Hepatocyte (in vitro differentiated cells): ENCODE results near the gene MCM6. TPM values are rescaled to one million over a fixed set of nuclear protein-coding genes. Genes with fewer than 3 reads are reported as not detected.

Experiments used
- DNase-seq: peaks from one replicate; pipeline ENCODE4 v3.0.0-alpha.2; 2016; ENCODE audit warnings: low spot score
- H2AFZ ChIP-seq: fragments of 200-600 bp; sonication (generic); 2 replicates; pipeline ENCODE4 v1.6.0; 2016; ENCODE audit warnings: antibody characterized with exemption, mild to moderate bottlenecking
- H3K27ac ChIP-seq: fragments of 200-600 bp; sonication (generic); 2 replicates; pipeline ENCODE4 v1.5.1; 2016; ENCODE audit warnings: mild to moderate bottlenecking
- H3K27me3 ChIP-seq: fragments of 200-600 bp; sonication (generic); 2 replicates; pipeline ENCODE4 v1.6.1; 2016
- H3K36me3 ChIP-seq: fragments of 200-600 bp; sonication (generic); replicated peaks from 2 replicates; pipeline ENCODE4 v1.5.1; 2016; ENCODE audit warnings: low read depth; ENCODE audit not compliant: insufficient read depth
- H3K4me1 ChIP-seq: fragments of 200-600 bp; sonication (generic); 2 replicates; pipeline ENCODE4 v1.5.1; 2016; ENCODE audit warnings: mild to moderate bottlenecking, moderate library complexity; ENCODE audit not compliant: insufficient read depth
- H3K4me2 ChIP-seq: fragments of 200-600 bp; sonication (generic); 2 replicates; pipeline ENCODE4 v1.6.0; 2016
- H3K4me3 ChIP-seq: fragments of 200-600 bp; sonication (generic); 2 replicates; pipeline ENCODE4 v1.5.1; 2016; ENCODE audit warnings: mild to moderate bottlenecking
- H3K79me2 ChIP-seq: fragments of 200-600 bp; sonication (generic); 2 replicates; pipeline ENCODE4 v1.6.0; 2017; ENCODE audit warnings: mild to moderate bottlenecking
- H3K9me2 ChIP-seq: fragments of 200-600 bp; sonication (generic); replicated peaks from 2 replicates; pipeline ENCODE4 v1.6.0; 2017; ENCODE audit warnings: mild to moderate bottlenecking; ENCODE audit not compliant: insufficient read depth
- H3K9me3 ChIP-seq: fragments of 200-600 bp; sonication (generic); 2 replicates; pipeline ENCODE4 v1.5.1; 2016; ENCODE audit warnings: low read depth, mild to moderate bottlenecking
- H4K20me1 ChIP-seq: fragments of 200-600 bp; sonication (generic); 2 replicates; pipeline ENCODE4 v1.6.0; 2016; ENCODE audit warnings: mild to moderate bottlenecking; ENCODE audit not compliant: insufficient read depth, poor library complexity, severe bottlenecking
- EZH2 ChIP-seq: fragments of 200-600 bp; sonication (generic); IDR thresholded peaks from 2 replicates; pipeline ENCODE4 v1.6.1; 2016; ENCODE audit warnings: antibody characterized with exemption, mild to moderate bottlenecking, borderline replicate concordance
- EZH2phosphoT487 ChIP-seq: fragments of 200-600 bp; sonication (generic); IDR thresholded peaks from one replicate; pipeline ENCODE4 v1.6.1; 2018; ENCODE audit warnings: antibody characterized with exemption, mild to moderate bottlenecking, low read depth, moderate library complexity; ENCODE audit not compliant: unreplicated experiment, severe bottlenecking
- WGBS: methylation state at CpG from one replicate; pipeline ENCODE4 v1.1.6; 2016; ENCODE audit warnings: low lambda C conversion rate; ENCODE audit errors: missing lambda C conversion rate; 5-methylcytosine and 5-hydroxymethylcytosine counted together
- polyA plus RNA-seq: library from polyadenylated mRNA; unstranded; fragments of >200 nt; fragmentation: Nextera tagmentation; extraction: Ambion mirVana; gene quantifications from 2 replicates; pipeline ENCODE4 v1.2.1, GENCODE V29; 2016
- total RNA-seq: library from RNA; depleted of rRNA; stranded (reverse); fragments of >200 nt; gene quantifications from 2 replicates; pipeline ENCODE4 v1.2.3, GENCODE V29; 2014
- TF ChIP-seq, protein P1 (sequence below): fragments of 200-600 bp; sonication (generic); IDR thresholded peaks from 2 replicates; pipeline ENCODE4 v1.5.1; 2016; ENCODE audit warnings: antibody characterized with exemption, mild to moderate bottlenecking; ENCODE audit not compliant: poor library complexity

The MCM6 gene
- total and polyA plus RNA-seq, 2 experiments from 2014 or later = 8.3 to 17.9 TPM

DNA sequence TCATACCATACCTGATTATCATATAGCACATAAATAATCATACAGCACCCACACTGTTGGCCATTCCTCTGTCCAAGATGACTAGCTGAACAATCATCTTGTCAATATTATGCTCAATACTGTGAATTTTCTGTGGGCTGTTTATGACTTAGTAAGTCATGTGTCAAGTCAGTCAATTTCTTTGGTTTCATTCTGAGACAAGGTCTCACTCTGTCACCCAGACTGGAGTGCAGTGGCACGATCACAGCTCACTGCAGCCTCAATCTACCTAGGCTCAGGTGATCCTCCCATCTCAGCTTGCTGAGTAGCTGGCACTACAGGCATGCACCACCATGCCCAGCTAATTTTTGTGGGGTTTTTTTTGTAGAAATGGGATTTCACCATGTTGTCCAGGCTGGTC lies 5.7 kb downstream of the MCM6 start:
- H3K9me3 ChIP-seq = no peaks in the 10 kb centered on the region
- no peak for DNase-seq
- no peak overlapping the region for H2AFZ ChIP-seq
- H3K4me2 ChIP-seq = no peak overlapping the region
- no peaks in the 10 kb centered on the region for H3K36me3 ChIP-seq
- peaks cover 5% of the 10 kb centered on the region for H3K4me1 ChIP-seq
- no peaks in the 10 kb centered on the region for H3K27me3 ChIP-seq
- TF ChIP-seq, protein P1, sequence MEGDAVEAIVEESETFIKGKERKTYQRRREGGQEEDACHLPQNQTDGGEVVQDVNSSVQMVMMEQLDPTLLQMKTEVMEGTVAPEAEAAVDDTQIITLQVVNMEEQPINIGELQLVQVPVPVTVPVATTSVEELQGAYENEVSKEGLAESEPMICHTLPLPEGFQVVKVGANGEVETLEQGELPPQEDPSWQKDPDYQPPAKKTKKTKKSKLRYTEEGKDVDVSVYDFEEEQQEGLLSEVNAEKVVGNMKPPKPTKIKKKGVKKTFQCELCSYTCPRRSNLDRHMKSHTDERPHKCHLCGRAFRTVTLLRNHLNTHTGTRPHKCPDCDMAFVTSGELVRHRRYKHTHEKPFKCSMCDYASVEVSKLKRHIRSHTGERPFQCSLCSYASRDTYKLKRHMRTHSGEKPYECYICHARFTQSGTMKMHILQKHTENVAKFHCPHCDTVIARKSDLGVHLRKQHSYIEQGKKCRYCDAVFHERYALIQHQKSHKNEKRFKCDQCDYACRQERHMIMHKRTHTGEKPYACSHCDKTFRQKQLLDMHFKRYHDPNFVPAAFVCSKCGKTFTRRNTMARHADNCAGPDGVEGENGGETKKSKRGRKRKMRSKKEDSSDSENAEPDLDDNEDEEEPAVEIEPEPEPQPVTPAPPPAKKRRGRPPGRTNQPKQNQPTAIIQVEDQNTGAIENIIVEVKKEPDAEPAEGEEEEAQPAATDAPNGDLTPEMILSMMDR = no peak
- TF ChIP-seq EZH2 (no peak), EZH2phosphoT487 (no peak)
- no peak overlapping the region for H3K27ac ChIP-seq
- H3K79me2 ChIP-seq = peaks cover 22% of the 10 kb centered on the region
- 100% methylated on average over 1 of the region's 1 CpG for WGBS
- no peaks in the 10 kb centered on the region for H3K9me2 ChIP-seq
- no peaks in the 10 kb centered on the region for H4K20me1 ChIP-seq
- H3K4me3 ChIP-seq = no peak overlapping the region

DNA sequence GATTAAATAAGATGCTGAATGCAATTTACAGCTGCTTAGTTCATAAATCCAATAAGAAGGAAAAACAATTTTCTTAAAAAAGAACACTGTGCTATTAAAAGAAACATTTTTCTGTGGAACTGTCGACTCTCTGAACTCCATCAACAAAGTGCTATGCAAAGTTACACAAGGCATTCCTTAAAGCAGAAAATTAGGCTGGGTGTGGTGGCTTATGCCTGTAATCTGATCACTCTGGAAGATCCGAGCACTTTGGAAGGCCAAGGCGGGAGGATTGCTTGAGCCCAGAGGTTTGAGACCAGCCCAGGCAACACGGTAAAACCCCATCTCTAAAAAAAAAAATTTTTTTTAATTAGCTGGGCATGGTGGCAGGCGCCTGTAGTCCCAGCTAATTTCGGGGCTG lies 13.0 kb downstream of the MCM6 start:
- TF ChIP-seq EZH2 = no peak
- TF ChIP-seq, protein P1 = no peak
- no peak for TF ChIP-seq EZH2phosphoT487

DNA sequence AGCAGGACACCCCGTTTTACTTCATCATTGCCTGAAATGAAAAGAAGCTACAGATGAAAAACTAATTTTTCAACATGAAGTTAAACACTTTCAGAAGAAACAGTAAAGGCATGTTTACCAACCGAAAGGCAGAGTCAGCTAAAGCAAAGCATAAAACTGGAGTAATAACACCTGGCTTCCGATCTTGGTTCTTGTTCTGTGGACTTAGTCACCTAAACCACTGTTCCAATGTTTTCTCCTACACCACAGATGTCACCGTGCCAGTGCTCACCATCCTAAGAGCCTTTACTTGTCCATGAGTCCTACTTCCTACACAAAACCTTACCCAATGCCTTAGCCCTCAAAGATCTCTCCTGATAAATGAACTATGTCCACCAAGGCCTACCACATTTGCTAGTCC lies 13.5 kb downstream of the MCM6 start:
- TF ChIP-seq, protein P1 = no peak
- no peak for TF ChIP-seq EZH2phosphoT487
- no peak for TF ChIP-seq EZH2
- Histone ChIP-seq H3K27ac (no peak overlapping the region), H3K36me3 (no peaks in the 10 kb centered on the region), H4K20me1 (no peaks in the 10 kb centered on the region), H3K4me1 (no peaks in the 10 kb centered on the region), H3K9me2 (no peaks in the 10 kb centered on the region), H3K4me2 (no peak overlapping the region), H3K4me3 (no peak overlapping the region), H3K9me3 (no peaks in the 10 kb centered on the region), H3K79me2 (no peaks in the 10 kb centered on the region), H2AFZ (no peak overlapping the region), H3K27me3 (no peaks in the 10 kb centered on the region)
- 93% methylated on average over 4 of the region's 4 CpGs for WGBS
- no peak for DNase-seq

More for the DNA sequence above, 13.0 kb downstream of the MCM6 start:
- Histone ChIP-seq H3K4me2 (no peak overlapping the region), H3K36me3 (no peaks in the 10 kb centered on the region), H3K27ac (no peak overlapping the region), H2AFZ (no peak overlapping the region), H4K20me1 (no peaks in the 10 kb centered on the region), H3K4me1 (no peaks in the 10 kb centered on the region), H3K27me3 (no peaks in the 10 kb centered on the region), H3K9me2 (no peaks in the 10 kb centered on the region), H3K9me3 (no peaks in the 10 kb centered on the region), H3K79me2 (no peaks in the 10 kb centered on the region), H3K4me3 (no peak overlapping the region)
- 90% methylated on average over 6 of the region's 6 CpGs for WGBS
- no peak for DNase-seq

DNA sequence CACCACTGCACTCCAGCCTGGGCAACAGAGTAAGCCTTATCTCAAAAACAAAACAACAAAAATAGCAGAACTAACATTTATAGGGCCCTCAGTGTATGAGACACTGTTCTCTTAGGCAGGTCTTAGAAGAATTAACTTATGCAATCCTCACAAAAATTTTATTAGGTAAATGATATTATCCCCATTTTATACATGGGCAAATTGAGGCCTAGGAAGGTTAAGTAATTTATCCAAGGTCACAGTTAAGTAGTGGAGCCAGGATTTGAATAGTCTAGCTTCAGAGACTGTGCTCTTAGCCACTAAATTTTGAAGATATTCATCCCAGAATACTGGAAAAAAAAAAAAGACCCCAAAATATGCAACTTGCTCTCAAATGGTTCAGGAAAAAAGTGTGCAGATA lies 22.8 kb downstream of the MCM6 start:
- DNase-seq = no peak
- peaks cover 21% of the 10 kb centered on the region for H3K4me1 ChIP-seq
- H3K27me3 ChIP-seq = no peaks in the 10 kb centered on the region
- H3K36me3 ChIP-seq = no peaks in the 10 kb centered on the region
- H3K79me2 ChIP-seq = no peaks in the 10 kb centered on the region
- no peak overlapping the region for H2AFZ ChIP-seq
- no peaks in the 10 kb centered on the region for H4K20me1 ChIP-seq
- H3K4me3 ChIP-seq = no peak overlapping the region
- H3K9me2 ChIP-seq = no peaks in the 10 kb centered on the region
- H3K9me3 ChIP-seq = no peaks in the 10 kb centered on the region
- H3K4me2 ChIP-seq = no peak overlapping the region
- H3K27ac ChIP-seq = no peak overlapping the region
- TF ChIP-seq EZH2phosphoT487 = no peak
- TF ChIP-seq, protein P1 = no peak
- no peak for TF ChIP-seq EZH2
